ENCODE measurements around the gene ATP6V1C2. TPM values are rescaled to one million over a fixed set of nuclear protein-coding genes. Genes with fewer than 3 reads are reported as not detected.

ATP6V1C2 gene
- total RNA-seq = 0.18 TPM in 1 of 2 replicates, not detected in the other

GRCh38 chr2:10721396-10722251 is at the start of gene ATP6V1C2:
TSS of gene ATP6V1C2 (plus strand) at chr2:10721630. CDS start at chr2:10722850, 1,220 bp downstream.

GRCh38 chr2:10812362-10813162 is 91.1 kb downstream of the ATP6V1C2 start, which contains the start of gene PDIA6:
TSS of gene PDIA6 (minus strand) at chr2:10812785. CDS start at chr2:10812696, 89 bp downstream.

Other genes starting within 250 kb of the ATP6V1C2 start
- gene NOL10, start 31.7 kb upstream of the ATP6V1C2 start, total RNA-seq = 28.4 and 50.5 TPM in 2 replicates
- gene PDIA6, start 91.2 kb downstream of the ATP6V1C2 start, total RNA-seq = 440 and 508 TPM in 2 replicates
- not detected in 2 replicates for gene KCNF1, start 190.3 kb downstream of the ATP6V1C2 start, total RNA-seq

Data from myometrial cell (primary cell).